TTC549 (cell line): ENCODE measurements around the gene TREH.

Source experiments
- FAIRE-seq: peaks from 2 replicates; lab custom pipeline; 2012; peaks lifted over from hg19 to GRCh38; lab: Jason Lieb, UNC

The TREH gene

GRCh38 chr11:118646393-118646792 is 33.1 kb downstream of the TREH start:
- no peak for FAIRE-seq

DNA sequence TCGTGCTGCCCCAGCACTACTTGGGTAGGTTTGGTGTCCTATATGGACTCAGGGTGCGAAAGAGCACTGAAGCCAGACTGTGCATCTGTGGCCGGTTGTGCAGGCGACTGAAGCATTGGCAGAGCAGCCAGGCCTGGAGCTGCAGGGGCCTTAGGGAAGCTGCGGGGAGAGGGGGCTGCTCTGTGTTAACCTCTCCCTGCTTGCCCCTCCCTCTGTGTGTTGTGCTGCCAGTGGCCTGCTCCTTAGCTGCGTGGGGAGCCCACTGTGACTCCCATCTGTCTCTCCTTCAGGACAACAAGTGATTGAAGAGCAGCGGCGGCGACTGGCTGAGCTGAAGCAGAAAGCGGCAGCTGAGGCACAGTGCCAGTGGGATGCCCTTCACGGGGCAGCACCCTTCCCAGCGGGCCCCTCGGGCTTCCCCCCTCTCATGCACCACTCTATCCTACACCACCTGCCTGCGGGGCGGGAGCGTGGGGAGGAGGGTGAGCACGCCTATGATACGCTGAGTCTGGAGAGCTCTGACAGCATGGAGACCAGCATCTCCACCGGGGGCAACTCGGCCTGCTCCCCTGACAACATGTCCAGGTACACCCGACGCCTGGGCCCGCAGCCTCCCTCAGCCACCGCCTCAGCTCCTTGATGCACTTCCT is 34.3 kb downstream of the TREH start:
- FAIRE-seq: no peak

DNA sequence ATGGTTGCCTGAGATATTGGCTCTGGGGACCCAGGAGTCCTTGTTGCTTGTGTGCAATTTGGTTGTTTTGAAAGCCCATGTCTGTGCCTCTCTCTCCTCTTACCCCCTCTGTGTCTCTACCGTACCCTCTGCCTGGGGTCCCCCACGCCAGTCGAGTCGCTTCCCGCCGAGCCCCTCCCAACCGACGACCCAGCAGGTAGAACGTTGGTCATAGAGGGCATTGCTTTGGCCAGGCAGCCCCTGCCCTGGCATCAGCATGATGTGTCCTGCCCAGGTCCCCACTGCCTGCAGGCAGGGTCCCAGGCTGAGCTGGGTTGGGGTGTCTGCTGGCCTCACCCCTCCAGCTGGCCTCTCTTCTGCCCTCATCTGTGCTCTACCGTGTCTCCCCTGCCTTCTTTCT is 35.0 kb downstream of the TREH start:
- no peak for FAIRE-seq

GRCh38 chr11:118643995-118644345 is 35.5 kb downstream of the TREH start:
- no peak for FAIRE-seq

DNA sequence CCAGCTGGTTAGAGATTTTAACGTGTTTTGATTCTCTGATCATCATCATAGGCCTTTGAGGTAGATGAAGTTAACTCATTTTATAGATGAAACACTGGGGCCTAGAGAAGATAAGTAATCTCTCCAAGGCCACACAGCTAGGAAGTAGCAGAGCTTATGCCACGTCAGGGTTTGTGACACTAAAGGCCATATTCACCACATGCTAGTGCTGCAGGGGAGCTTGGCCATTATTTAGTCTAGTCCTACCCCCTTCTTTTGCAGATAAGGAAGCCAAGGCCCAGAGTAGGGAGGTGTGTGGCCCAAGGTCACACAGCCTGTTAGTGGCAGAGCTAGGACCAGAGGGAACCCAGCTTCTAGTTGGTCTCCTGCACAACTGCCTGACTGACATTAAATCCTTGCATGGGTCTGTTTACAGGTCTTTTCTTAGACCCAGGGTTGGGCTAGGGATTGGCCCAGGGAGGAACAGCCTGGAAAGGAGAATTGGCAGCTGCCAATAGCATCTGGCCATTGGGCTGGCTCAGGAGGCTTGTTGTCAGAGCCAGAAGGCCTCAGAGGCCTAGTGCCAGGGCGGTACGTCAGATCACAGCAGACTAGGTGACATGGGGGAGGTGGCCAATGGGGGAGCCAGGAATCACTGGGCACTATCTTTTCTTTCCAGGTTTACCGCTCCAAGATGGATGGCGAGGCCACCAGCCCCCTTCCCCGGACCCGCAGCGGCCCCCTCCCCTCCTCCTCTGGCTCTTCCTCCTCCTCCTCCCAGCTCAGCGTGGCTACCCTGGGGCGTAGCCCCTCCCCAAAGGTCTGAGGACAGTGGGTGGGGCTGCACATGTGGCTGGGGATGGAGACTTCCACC is 36.1 kb downstream of the TREH start:
- no peak for FAIRE-seq

- no peak for FAIRE-seq
These were observed 37.9 kb downstream of the TREH start for GRCh38 chr11:118641397-118642019.

GRCh38 chr11:118640332-118641154 is 38.9 kb downstream of the TREH start:
- no peak for FAIRE-seq

DNA sequence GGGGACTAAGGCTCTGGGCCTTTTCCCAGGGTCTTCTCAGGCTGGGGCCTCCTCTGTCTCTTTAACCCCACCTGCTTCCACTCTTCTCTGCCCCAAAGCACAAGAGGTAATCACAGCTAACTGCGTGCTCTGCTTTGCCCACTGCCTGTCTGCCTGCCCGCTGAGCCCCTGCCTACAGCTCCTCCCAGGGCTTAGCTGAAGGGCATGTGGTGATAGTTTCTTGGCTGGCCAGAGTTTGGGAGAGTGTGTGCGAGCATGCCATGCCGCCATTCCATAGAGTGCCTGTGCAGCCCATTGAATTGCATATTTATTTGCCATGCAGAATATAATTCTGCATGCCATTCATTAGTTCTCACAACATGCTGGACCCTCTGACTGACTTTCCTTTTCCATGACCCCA is 39.6 kb downstream of the TREH start:
- no peak for FAIRE-seq

- no peak for FAIRE-seq
These were observed 40.7 kb downstream of the TREH start for GRCh38 chr11:118638726-118639125.

DNA sequence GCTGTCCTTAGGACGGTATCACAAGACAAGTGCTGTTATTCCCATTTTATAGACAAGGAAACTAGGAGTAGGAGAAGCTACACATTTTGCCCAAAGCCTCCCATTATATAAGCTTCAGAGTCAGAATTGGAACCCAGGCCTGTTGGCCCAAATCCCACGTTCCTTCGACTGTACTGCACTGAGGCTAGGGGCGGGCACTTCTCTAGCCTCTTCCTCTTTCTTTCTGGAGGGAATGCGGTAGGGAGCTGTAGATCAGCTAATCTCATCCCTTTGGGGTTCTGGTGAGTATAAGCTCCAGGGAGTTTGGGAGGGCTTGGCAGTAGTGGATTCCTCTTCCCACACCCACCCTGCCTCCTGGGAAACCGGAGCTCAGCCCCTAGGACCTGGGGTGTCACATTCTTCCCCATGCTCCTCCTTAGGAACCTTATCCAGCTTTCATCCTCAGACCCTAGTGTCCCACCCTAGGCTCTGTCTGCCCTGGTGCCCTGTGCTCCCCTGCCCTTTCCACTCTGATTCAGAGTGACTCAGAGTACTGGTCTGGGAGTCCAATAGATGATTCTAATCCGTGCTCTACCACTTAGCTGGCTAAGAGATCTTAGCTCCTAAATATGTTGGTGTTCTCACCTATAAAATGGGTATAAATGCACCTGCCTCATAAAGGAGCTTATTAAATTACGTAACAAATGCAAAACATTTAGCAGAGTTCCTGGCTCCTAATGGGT is 42.7 kb downstream of the TREH start:
- no peak for FAIRE-seq

- no peak for FAIRE-seq
These were observed 43.8 kb downstream of the TREH start for GRCh38 chr11:118635642-118636041.

GRCh38 chr11:118635237-118635591 is 44.2 kb downstream of the TREH start:
- no peak for FAIRE-seq

- FAIRE-seq: no peak
These were observed 44.8 kb downstream of the TREH start for GRCh38 chr11:118634431-118635236.

DNA sequence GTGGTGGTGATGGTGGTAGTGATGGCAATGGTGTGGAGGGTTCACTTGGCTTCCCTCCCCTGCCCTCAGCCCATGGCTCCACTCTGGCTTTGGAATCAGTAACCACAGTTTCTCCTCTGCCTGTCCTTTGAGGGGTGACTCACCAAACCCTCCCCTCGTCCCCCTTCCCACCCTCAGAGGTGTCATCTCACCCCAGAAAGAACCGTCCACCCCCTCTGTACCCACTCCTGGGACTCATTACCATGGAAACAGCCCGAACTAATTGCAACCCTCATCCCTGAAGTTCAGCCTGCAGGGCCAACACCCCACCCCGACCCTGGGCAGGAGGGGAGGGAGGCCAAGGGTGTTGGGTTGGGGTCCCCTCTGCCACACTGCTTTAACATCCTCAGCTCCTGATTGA is 45.5 kb downstream of the TREH start:
- no peak for FAIRE-seq

- no peak for FAIRE-seq
These were observed 46.1 kb downstream of the TREH start for GRCh38 chr11:118633319-118633690.

GRCh38 chr11:118632577-118633318 is 46.7 kb downstream of the TREH start:
- no peak for FAIRE-seq

GRCh38 chr11:118631142-118631909 is 48.1 kb downstream of the TREH start:
- no peak for FAIRE-seq

- no peak for FAIRE-seq
These were observed 49.4 kb downstream of the TREH start for GRCh38 chr11:118629761-118630661.
